ENCODE data around the gene STEAP1B. TPM values are rescaled to one million over a fixed set of nuclear protein-coding genes. Genes with fewer than 3 reads are reported as not detected.

The STEAP1B gene
- total RNA-seq, 1 donor from 2014 or later: 2.5 TPM

DNA sequence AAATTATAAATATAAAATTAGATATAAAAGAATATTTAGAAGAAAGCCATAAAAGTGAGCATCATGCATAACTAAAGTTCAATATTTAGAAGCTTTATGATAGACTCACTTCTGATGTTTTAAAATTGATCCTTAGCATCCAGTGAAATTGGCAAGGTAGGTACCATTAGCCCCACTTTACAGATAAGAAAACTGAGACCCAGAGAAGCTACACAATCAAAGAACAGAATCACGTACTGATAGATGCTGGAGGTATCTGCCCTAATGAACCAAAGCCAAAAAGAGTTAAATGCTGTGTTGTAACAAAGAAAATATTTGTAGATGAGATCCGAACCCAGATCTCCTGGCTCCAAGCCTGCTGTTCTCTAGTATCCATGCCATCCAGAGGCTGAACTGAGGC, 100.4 kb downstream of the STEAP1B start:
- TF ChIP-seq, protein P1, sequence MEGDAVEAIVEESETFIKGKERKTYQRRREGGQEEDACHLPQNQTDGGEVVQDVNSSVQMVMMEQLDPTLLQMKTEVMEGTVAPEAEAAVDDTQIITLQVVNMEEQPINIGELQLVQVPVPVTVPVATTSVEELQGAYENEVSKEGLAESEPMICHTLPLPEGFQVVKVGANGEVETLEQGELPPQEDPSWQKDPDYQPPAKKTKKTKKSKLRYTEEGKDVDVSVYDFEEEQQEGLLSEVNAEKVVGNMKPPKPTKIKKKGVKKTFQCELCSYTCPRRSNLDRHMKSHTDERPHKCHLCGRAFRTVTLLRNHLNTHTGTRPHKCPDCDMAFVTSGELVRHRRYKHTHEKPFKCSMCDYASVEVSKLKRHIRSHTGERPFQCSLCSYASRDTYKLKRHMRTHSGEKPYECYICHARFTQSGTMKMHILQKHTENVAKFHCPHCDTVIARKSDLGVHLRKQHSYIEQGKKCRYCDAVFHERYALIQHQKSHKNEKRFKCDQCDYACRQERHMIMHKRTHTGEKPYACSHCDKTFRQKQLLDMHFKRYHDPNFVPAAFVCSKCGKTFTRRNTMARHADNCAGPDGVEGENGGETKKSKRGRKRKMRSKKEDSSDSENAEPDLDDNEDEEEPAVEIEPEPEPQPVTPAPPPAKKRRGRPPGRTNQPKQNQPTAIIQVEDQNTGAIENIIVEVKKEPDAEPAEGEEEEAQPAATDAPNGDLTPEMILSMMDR (IDR thresholded peaks at IDR 0.05): no peak
- Histone ChIP-seq H3K4me1 (no peaks in the 10 kb centered on the region), H3K9me3 (no peaks in the 10 kb centered on the region), H3K4me3 (no peak overlapping the region), H3K27ac (no peak overlapping the region), H3K36me3 (no peaks in the 10 kb centered on the region), H3K27me3 (no peaks in the 10 kb centered on the region)
- intact Hi-C loops (cut with DNase I): no loop called here
- DNase-seq (no peak), ATAC-seq (no peak)

DNA sequence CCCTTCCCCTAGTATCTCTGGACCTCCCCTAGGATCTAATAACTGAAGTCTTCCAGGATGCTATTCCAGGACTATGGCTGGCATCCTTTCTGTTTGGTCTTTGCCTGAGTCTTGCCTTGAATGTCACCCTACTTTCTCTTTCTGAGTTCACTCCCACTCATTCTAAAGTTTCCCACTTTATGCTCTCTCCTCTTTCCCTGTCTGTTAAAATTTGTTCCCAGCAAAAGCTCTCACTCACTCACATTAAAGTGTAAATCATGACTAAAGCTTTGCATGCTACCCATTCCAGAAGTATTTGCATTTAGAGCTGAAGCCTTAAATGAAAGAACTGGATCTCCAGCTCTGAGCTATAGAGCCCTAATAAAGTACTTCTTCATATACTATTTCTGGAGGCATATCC, 100.9 kb downstream of the STEAP1B start:
- Histone ChIP-seq H3K27me3 (no peaks in the 10 kb centered on the region), H3K9me3 (no peaks in the 10 kb centered on the region), H3K4me3 (no peak overlapping the region), H3K36me3 (no peaks in the 10 kb centered on the region), H3K4me1 (no peaks in the 10 kb centered on the region), H3K27ac (no peak overlapping the region)
- intact Hi-C loops (cut with DNase I): no loop called here
- no peak for ATAC-seq
- TF ChIP-seq, protein P1 (IDR thresholded peaks at IDR 0.05): no peak
- DNase-seq: no peak

DNA sequence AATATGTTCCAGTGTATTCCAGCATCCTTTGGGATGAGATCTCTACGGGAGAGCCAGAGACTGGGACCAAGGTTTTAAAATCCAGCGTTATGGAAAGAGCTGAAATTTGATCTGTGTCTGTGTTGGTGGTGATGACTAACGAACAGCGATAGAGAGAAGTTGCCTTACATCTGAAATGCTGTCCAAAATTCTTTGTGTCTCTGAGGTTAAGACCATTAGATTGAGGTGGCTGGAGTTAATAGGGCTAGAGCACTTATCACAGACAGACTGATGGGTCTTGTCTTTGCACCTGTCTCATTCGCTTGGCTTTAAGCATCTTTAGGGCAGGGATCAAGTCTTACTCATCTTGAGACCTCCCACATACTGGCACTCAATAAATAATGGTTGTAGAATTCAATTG, 102.0 kb downstream of the STEAP1B start:
- Histone ChIP-seq H3K9me3 (no peaks in the 10 kb centered on the region), H3K36me3 (no peaks in the 10 kb centered on the region), H3K27ac (no peak overlapping the region), H3K4me1 (no peaks in the 10 kb centered on the region), H3K4me3 (no peak overlapping the region), H3K27me3 (no peaks in the 10 kb centered on the region)
- intact Hi-C loops (cut with DNase I): no loop called here
- TF ChIP-seq, protein P1 (IDR thresholded peaks at IDR 0.05): no peak
- ATAC-seq (no peak), DNase-seq (no peak)

DNA sequence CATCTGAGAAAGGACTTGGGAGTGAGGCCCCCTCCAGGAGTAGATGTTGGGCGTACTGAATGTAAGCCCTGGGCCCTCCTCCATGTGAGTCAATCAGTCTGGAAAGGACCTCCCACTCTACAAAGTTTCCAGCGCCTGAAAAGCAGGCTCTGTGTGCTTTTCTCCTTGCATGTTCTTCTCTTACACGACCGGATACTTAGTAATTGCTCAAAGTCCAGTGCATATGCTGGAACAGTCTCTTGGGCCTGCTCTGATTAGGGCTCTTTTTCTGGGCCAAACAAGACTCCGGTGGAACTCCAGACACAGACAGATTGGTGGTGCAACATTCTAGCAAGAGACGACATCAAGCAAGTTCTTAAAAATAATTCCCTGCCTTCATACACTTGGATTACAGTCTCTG, 104.8 kb downstream of the STEAP1B start:
- ATAC-seq: no peak
- intact Hi-C loops (cut with DNase I): no loop called here
- no peaks in the 10 kb centered on the region for H3K4me1 ChIP-seq
- H3K36me3 ChIP-seq: no peaks in the 10 kb centered on the region
- H3K27me3 ChIP-seq: no peaks in the 10 kb centered on the region
- no peak overlapping the region for H3K27ac ChIP-seq
- TF ChIP-seq, protein P1 (IDR thresholded peaks at IDR 0.05): no peak
- H3K4me3 ChIP-seq: no peak overlapping the region
- H3K9me3 ChIP-seq: no peaks in the 10 kb centered on the region
- no peak for DNase-seq

DNA sequence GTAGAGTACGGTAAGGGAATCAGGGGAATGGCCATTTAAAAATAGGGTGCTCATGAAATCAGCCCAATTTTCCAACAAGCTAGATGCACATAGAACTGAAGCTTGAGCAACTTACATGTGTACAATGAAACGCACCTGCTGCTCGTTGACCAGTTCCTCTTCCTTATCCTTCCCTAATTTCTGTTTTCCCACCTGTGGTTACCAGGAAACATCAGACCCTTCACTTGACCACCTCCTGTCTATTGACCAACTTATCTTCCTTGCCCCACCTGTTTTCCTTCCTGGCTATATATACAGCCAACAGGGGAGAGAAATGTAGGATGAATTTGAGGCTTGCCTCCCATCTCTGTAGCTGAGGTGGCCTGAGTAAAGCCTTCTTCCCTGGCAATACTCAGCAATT, 105.2 kb downstream of the STEAP1B start:
- DNase-seq: no peak
- no peak for ATAC-seq
- H3K27me3 ChIP-seq: no peaks in the 10 kb centered on the region
- intact Hi-C loops (cut with DNase I): no loop called here
- no peaks in the 10 kb centered on the region for H3K9me3 ChIP-seq
- H3K27ac ChIP-seq: no peak overlapping the region
- no peaks in the 10 kb centered on the region for H3K4me1 ChIP-seq
- H3K4me3 ChIP-seq: no peak overlapping the region
- TF ChIP-seq, protein P1 (IDR thresholded peaks at IDR 0.05): no peak
- H3K36me3 ChIP-seq: no peaks in the 10 kb centered on the region
